ENCODE results near the gene SOX13. TPM values are rescaled to one million over a fixed set of nuclear protein-coding genes. Genes with fewer than 3 reads are reported as not detected.
A peak's percentile ranks its signal among the peaks of the same experiment; 100 is the strongest.

The SOX13 gene
- total and polyA plus RNA-seq, 9 of the 15 experiments (the other 6 are each of a cell fraction or from before 2014, with no cell fraction given): 0.03 to 0.35 (median 0.06) TPM; not detected in 5

DNA sequence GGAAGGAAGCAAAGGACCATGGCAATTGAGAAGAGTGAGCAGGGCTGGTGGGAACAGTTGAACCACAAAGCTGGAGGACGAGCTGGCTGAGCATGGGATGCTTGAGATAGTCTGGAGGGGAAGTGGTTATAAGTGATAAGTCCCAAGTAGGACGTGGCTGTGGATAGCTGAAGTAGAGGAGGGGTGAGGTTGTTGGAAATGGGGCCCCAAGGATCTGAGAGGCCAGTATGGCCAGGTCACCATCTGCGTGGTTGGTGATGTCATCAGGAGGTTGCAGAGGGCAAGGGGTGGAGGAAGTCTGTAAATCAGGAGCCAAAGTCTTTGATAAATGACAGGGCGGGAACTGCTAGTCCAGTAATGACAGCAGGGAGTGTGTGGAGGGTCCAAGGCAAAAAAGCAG, 104.2 kb downstream of the SOX13 start (continued):
- TF ChIP-seq, protein P1, sequence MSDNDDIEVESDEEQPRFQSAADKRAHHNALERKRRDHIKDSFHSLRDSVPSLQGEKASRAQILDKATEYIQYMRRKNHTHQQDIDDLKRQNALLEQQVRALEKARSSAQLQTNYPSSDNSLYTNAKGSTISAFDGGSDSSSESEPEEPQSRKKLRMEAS (CRISPR knock-in tag; IDR thresholded peaks at IDR 0.05): peak; percentile 65
- TF ChIP-seq MCM5 (IDR thresholded peaks at IDR 0.05; ENCODE audit: low read depth) (no peak), HEY1 (CRISPR knock-in tag; IDR thresholded peaks at IDR 0.05; ENCODE audit: borderline replicate concordance) (0 out of 2 replicates have a peak, but pooled peaks have one; percentile 67), SMARCE1 (IDR thresholded peaks at IDR 0.05) (peak; percentile 61; the same call in 1 of the 2 replicates), TEAD1 (CRISPR knock-in tag; IDR thresholded peaks at IDR 0.05) (peak; percentile 63 to 67; a peak in 2 of 4 replicates), TAF9B (IDR thresholded peaks at IDR 0.05; ENCODE audit: partially characterized antibody) (no peak), FOSL1 (tag; conservative IDR thresholded peaks at IDR 0.05) (peak; percentile 48), U2AF1 (optimal IDR thresholded peaks at IDR 0.05; ENCODE audit: low read depth, low read length) (no peak), JUN (IDR thresholded peaks at IDR 0.05; ENCODE audit: borderline replicate concordance, low read depth, low read length) (peak; percentile 78), JUN (CRISPR knock-in tag; IDR thresholded peaks at IDR 0.05; ENCODE audit: borderline replicate concordance) (no peak), MAFK (IDR thresholded peaks at IDR 0.05; ENCODE audit: low read length) (peak; percentile 20; the same call in 1 of the 2 replicates), CBFA2T3 (IDR thresholded peaks at IDR 0.05) (peak; percentile 94), ZNF239 (CRISPR knock-in tag; IDR thresholded peaks at IDR 0.05) (peak; percentile 31; the same call in 1 of the 2 replicates), ZNF282 (CRISPR knock-in tag; IDR thresholded peaks at IDR 0.05) (no peak)
- TF ChIP-seq, protein P2, sequence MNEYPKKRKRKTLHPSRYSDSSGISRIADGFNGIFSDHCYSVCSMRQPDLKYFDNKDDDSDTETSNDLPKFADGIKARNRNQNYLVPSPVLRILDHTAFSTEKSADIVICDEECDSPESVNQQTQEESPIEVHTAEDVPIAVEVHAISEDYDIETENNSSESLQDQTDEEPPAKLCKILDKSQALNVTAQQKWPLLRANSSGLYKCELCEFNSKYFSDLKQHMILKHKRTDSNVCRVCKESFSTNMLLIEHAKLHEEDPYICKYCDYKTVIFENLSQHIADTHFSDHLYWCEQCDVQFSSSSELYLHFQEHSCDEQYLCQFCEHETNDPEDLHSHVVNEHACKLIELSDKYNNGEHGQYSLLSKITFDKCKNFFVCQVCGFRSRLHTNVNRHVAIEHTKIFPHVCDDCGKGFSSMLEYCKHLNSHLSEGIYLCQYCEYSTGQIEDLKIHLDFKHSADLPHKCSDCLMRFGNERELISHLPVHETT (CRISPR knock-in tag; conservative IDR thresholded peaks at IDR 0.05 in 1 of 2, IDR thresholded peaks at IDR 0.05 in 1 of 2): peak in 1 of 2 experiments; percentile 89; a peak in 2 of 4 replicates
- TF ChIP-seq, protein P3, sequence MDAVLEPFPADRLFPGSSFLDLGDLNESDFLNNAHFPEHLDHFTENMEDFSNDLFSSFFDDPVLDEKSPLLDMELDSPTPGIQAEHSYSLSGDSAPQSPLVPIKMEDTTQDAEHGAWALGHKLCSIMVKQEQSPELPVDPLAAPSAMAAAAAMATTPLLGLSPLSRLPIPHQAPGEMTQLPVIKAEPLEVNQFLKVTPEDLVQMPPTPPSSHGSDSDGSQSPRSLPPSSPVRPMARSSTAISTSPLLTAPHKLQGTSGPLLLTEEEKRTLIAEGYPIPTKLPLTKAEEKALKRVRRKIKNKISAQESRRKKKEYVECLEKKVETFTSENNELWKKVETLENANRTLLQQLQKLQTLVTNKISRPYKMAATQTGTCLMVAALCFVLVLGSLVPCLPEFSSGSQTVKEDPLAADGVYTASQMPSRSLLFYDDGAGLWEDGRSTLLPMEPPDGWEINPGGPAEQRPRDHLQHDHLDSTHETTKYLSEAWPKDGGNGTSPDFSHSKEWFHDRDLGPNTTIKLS (IDR thresholded peaks at IDR 0.05; ENCODE audit: borderline replicate concordance, low read depth): peak; percentile 61; the same call in 1 of the 2 replicates
- TF ChIP-seq, protein P4, sequence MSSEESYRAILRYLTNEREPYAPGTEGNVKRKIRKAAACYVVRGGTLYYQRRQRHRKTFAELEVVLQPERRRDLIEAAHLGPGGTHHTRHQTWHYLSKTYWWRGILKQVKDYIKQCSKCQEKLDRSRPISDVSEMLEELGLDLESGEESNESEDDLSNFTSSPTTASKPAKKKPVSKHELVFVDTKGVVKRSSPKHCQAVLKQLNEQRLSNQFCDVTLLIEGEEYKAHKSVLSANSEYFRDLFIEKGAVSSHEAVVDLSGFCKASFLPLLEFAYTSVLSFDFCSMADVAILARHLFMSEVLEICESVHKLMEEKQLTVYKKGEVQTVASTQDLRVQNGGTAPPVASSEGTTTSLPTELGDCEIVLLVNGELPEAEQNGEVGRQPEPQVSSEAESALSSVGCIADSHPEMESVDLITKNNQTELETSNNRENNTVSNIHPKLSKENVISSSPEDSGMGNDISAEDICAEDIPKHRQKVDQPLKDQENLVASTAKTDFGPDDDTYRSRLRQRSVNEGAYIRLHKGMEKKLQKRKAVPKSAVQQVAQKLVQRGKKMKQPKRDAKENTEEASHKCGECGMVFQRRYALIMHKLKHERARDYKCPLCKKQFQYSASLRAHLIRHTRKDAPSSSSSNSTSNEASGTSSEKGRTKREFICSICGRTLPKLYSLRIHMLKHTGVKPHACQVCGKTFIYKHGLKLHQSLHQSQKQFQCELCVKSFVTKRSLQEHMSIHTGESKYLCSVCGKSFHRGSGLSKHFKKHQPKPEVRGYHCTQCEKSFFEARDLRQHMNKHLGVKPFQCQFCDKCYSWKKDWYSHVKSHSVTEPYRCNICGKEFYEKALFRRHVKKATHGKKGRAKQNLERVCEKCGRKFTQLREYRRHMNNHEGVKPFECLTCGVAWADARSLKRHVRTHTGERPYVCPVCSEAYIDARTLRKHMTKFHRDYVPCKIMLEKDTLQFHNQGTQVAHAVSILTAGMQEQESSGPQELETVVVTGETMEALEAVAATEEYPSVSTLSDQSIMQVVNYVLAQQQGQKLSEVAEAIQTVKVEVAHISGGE (CRISPR knock-in tag; IDR thresholded peaks at IDR 0.05): peak in 1 of 3 experiments; percentile 39; a peak in 1 of 6 replicates
- TF ChIP-seq, protein P5, sequence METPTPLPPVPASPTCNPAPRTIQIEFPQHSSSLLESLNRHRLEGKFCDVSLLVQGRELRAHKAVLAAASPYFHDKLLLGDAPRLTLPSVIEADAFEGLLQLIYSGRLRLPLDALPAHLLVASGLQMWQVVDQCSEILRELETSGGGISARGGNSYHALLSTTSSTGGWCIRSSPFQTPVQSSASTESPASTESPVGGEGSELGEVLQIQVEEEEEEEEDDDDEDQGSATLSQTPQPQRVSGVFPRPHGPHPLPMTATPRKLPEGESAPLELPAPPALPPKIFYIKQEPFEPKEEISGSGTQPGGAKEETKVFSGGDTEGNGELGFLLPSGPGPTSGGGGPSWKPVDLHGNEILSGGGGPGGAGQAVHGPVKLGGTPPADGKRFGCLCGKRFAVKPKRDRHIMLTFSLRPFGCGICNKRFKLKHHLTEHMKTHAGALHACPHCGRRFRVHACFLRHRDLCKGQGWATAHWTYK (CRISPR knock-in tag; IDR thresholded peaks at IDR 0.05): peak; percentile 15; the same call in 1 of the 2 replicates
